ENCODE data around the gene CIZ1. TPM values are rescaled to one million over a fixed set of nuclear protein-coding genes. Genes with fewer than 3 reads are reported as not detected.
"Not testable (repeated sequence)": the region's sequence is repeated elsewhere in the genome, so short reads cannot be mapped to it uniquely, and the experiment has no call there.

CIZ1 gene
- total RNA-seq, 1 experiment from 2014 or later: 111 TPM

- no peak overlapping the region for H3K27ac ChIP-seq (ENCODE audit: low read length)
- DNase-seq (ENCODE audit: low read depth, low spot score) (no peak), ATAC-seq (peak; percentile 23; the same call in 1 of the 2 replicates)
- no peaks in the 10 kb centered on the region for H3K4me1 ChIP-seq (ENCODE audit: control insufficient read depth, insufficient read depth, low read length)
- CTCF ChIA-PET: no interaction called here
- no peak overlapping the region for H3K4me3 ChIP-seq (ENCODE audit: low read depth in 2 of 2, low read length in 2 of 2)
- POLR2A ChIA-PET: no interaction called here
- peaks cover 2% of the 10 kb centered on the region; the same call in 1 of the 2 replicates for H3K36me3 ChIP-seq (ENCODE audit: control insufficient read depth, insufficient read depth, low read length)
- H3K27me3 ChIP-seq (ENCODE audit: control insufficient read depth, insufficient read depth, low read length): no peaks in the 10 kb centered on the region
- intact Hi-C loops (cut with micrococcal nuclease; ENCODE audit: unreplicated experiment) (no loop called here), in situ Hi-C loops (cut with HindIII; ENCODE audit: low pct_unique_long_range_greater_than_20kb, low sequenced_read_pairs) (no loop called here)
- no TSS peak for BruUV-seq (replicated peaks)
- no peaks in the 10 kb centered on the region for H3K9me3 ChIP-seq (ENCODE audit: control insufficient read depth, insufficient read depth, low read depth, low read length)
- TF ChIP-seq REST (IDR thresholded peaks at IDR 0.05; ENCODE audit: insufficient read depth in 1 of 2, low read depth in 2 of 2, low read length in 1 of 2) (no peak), POLR2AphosphoS5 (IDR thresholded peaks at IDR 0.05; ENCODE audit: low read depth, low read length) (no peak), CTCF (IDR thresholded peaks at IDR 0.05) (no peak), SIN3A (IDR thresholded peaks at IDR 0.05; ENCODE audit: borderline replicate concordance, insufficient read depth, low read depth, low read length) (no peak), TCF7L2 (IDR thresholded peaks at IDR 0.05; ENCODE audit: low read depth, low read length) (no peak)
These were observed 8.3 kb downstream of the CIZ1 start for GRCh38 chr9:128182893-128183588.

DNA sequence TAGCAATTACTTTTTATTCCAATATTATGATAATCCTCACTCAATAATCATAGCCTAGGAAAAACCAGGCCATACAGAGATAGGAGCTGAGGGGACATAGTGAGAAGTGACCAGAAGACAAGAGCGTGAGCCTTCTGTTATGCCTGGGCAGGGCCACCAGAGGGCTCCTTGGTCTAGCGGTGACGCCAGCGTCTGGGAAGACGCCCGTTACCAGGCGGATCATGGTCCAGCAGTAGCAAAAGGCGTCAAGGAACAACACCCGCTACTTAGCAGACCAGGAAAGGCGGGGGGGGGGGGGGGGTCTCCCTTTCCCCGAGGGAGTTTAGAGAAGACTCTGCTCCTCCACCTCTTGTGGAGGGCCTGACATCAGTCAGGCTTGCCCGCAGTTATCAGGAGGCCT is 9.9 kb downstream of the CIZ1 start:
- H3K36me3 ChIP-seq (ENCODE audit: control insufficient read depth, insufficient read depth, low read length); H3K27ac ChIP-seq (ENCODE audit: low read length); ATAC-seq; in situ Hi-C loops (cut with HindIII; ENCODE audit: low pct_unique_long_range_greater_than_20kb, low sequenced_read_pairs); H3K4me3 ChIP-seq (ENCODE audit: low read depth in 2 of 2, low read length in 2 of 2); H3K4me1 ChIP-seq (ENCODE audit: control insufficient read depth, insufficient read depth, low read length); DNase-seq (ENCODE audit: low read depth, low spot score); H3K27me3 ChIP-seq (ENCODE audit: control insufficient read depth, insufficient read depth, low read length); POLR2A ChIA-PET; H3K9me3 ChIP-seq (ENCODE audit: control insufficient read depth, insufficient read depth, low read depth, low read length); BruUV-seq (replicated peaks); intact Hi-C loops (cut with micrococcal nuclease; ENCODE audit: unreplicated experiment): not testable (repeated sequence)
- CTCF ChIA-PET: interaction anchor here (0.7 kb wide), 1 partner anchor 78 kb away, joined by 5 read pairs; no protein-coding TSS in a partner anchor
- TF ChIP-seq CTCF (IDR thresholded peaks at IDR 0.05): peak; percentile 39
